B cell (primary cell): ENCODE results near the gene KCNJ10. TPM values are rescaled to one million over a fixed set of nuclear protein-coding genes. Genes with fewer than 3 reads are reported as not detected.

Experiments
- ATAC-seq: fragments of 200-7000 bp; cut with Tn5 transposase; one replicate; pipeline ENCODE4 v1.10.0; 2021; ENCODE audit warnings: low read depth, mild to moderate bottlenecking, moderate number of reproducible peaks, moderate library complexity
- CTCF ChIA-PET: fragments of 350-600 bp; sonication (Branson Sonifier 250); formaldehyde crosslinking; loops from one replicate; lab custom pipeline; 2021; ENCODE audit warnings: antibody characterized with exemption, inconsistent platforms; lab: Charles Lee
- POLR2A ChIA-PET: fragments of 350-600 bp; sonication (Branson Sonifier 250); formaldehyde crosslinking; loops from one replicate; lab custom pipeline; 2021; ENCODE audit warnings: antibody characterized with exemption; lab: Charles Lee
- DNase-seq: peaks from one replicate; pipeline ENCODE4 v3.0.0; 2013
- H2AFZ ChIP-seq: 2 replicates; pipeline ENCODE4 v1.6.1; 2012; ENCODE audit warnings: mild to moderate bottlenecking, low read depth, low read length; ENCODE audit not compliant: insufficient read depth, poor library complexity, severe bottlenecking
- H3K27ac ChIP-seq, 2 donors: 1 replicate in 1 of 2; 2 replicates in 1 of 2; pipeline ENCODE4 v1.5.1; 2012 to 2013; ENCODE audit warnings: low read length in 2 of 2, mild to moderate bottlenecking in 2 of 2, moderate library complexity in 1 of 2
- H3K27me3 ChIP-seq, 4 experiments: fragments of 200-600 bp in 1 of 4; sonication (generic) in 1 of 4; replicated peaks in 1 of 4; 1 replicate in 2 of 4; 2 replicates in 2 of 4; pipeline versions ENCODE4 v1.6.1 to v1.7.0; 2013 to 2016; ENCODE audit warnings: low read length in 3 of 4, mild to moderate bottlenecking in 2 of 4, mixed read lengths in 1 of 4, moderate library complexity in 1 of 4; ENCODE audit not compliant: insufficient read depth in 4 of 4, control insufficient read depth in 3 of 4; ENCODE audit errors: control extremely low read depth in 1 of 4
- H3K36me3 ChIP-seq, 2 experiments: replicated peaks in 1 of 2; 1 replicate in 1 of 2; 2 replicates in 1 of 2; pipeline versions ENCODE4 v1.6.1 to v1.7.1; 2013; ENCODE audit warnings: low read length in 1 of 2; ENCODE audit not compliant: insufficient read depth in 2 of 2, control insufficient read depth in 1 of 2; ENCODE audit errors: control extremely low read depth in 1 of 2, extremely low read depth in 1 of 2
- H3K4me1 ChIP-seq, 2 donors: fragments of 200-600 bp in 1 of 2; sonication (generic) in 1 of 2; 1 replicate in 1 of 2; 2 replicates in 1 of 2; pipeline versions ENCODE4 v1.5.1 to v1.6.1; 2013 to 2017; ENCODE audit warnings: low read length in 2 of 2; ENCODE audit not compliant: control insufficient read depth in 2 of 2, insufficient read depth in 2 of 2
- H3K4me2 ChIP-seq: replicated peaks from 2 replicates; pipeline ENCODE3; 2012; ENCODE audit warnings: mild to moderate bottlenecking, low read depth, low read length; ENCODE audit not compliant: poor library complexity, severe bottlenecking
- H3K4me3 ChIP-seq, 5 experiments: fragments of 200-600 bp in 1 of 5; sonication (generic) in 1 of 5; 1 replicate in 3 of 5; 2 replicates in 2 of 5; pipeline versions ENCODE4 v1.5.1 to v1.7.0; 2011 to 2016; ENCODE audit warnings: low read length in 4 of 5, mild to moderate bottlenecking in 4 of 5, low read depth in 2 of 5, control low read depth in 1 of 5, moderate library complexity in 1 of 5; ENCODE audit not compliant: insufficient read depth in 1 of 5; ENCODE audit errors: control extremely low read depth in 1 of 5, extremely low read depth in 1 of 5
- H3K79me2 ChIP-seq: fragments of 200-600 bp; sonication (generic); one replicate; pipeline ENCODE4 v1.6.0; 2016; ENCODE audit warnings: low read length; ENCODE audit not compliant: control insufficient read depth, insufficient read depth
- H3K9ac ChIP-seq: fragments of 200-600 bp; sonication (generic); 2 replicates; pipeline ENCODE4 v1.6.1; 2017; ENCODE audit warnings: mild to moderate bottlenecking, low read length, moderate library complexity
- H3K9me3 ChIP-seq, 3 donors: one replicate each; pipeline versions ENCODE4 v1.6.1 to v1.7.1; 2013; ENCODE audit warnings: low read length in 2 of 3; ENCODE audit not compliant: control insufficient read depth in 2 of 3, insufficient read depth in 1 of 3; ENCODE audit errors: control extremely low read depth in 1 of 3
- H4K20me1 ChIP-seq: 2 replicates; pipeline ENCODE4 v1.6.0; 2012; ENCODE audit warnings: mild to moderate bottlenecking, low read length; ENCODE audit not compliant: insufficient read depth, control insufficient read depth, poor library complexity, severe bottlenecking
- H3K27ac Mint-ChIP-seq: one replicate; pipeline ENCODE4 v1.8.0; 2021; ENCODE audit warnings: mixed read lengths
- H3K27me3 Mint-ChIP-seq: one replicate; pipeline ENCODE4 v1.8.0; 2021; ENCODE audit warnings: mixed read lengths
- H3K4me1 Mint-ChIP-seq: one replicate; pipeline ENCODE4 v1.8.0; 2021; ENCODE audit warnings: mixed read lengths
- H3K4me3 Mint-ChIP-seq: one replicate; pipeline ENCODE4 v1.8.0; 2021; ENCODE audit warnings: mixed read lengths
- H3K9me3 Mint-ChIP-seq: one replicate; pipeline ENCODE4 v1.8.0; 2022; ENCODE audit warnings: mixed read lengths; ENCODE audit not compliant: insufficient read depth
- CTCF ChIP-seq: fragments of 200-600 bp; IDR thresholded peaks from one replicate; pipeline ENCODE4 v1.8.0; 2022; ENCODE audit warnings: antibody characterized with exemption, mild to moderate bottlenecking
- EZH2 ChIP-seq: IDR thresholded peaks from 2 replicates; pipeline ENCODE4 v1.6.1; 2012; ENCODE audit warnings: borderline replicate concordance, low read depth, mild to moderate bottlenecking, moderate library complexity, low read length; ENCODE audit not compliant: insufficient read depth, poor library complexity, severe bottlenecking
- WGBS: methylation state at CpG from one replicate; pipeline ENCODE4 v1.1.5; 2013; ENCODE audit warnings: missing lambda C conversion rate; ENCODE audit not compliant: insufficient coverage; 5-methylcytosine and 5-hydroxymethylcytosine counted together
- intact Hi-C: fragments of 100-400 bp; cut with micrococcal nuclease; formaldehyde crosslinking; loops from one replicate; pipeline ENCODE4 v1.10.0; 2022
- polyA plus RNA-seq: library from polyadenylated mRNA; depleted of rRNA; stranded (reverse); fragments of >200 nt; gene quantifications from 2 replicates; pipeline ENCODE4 v1.2.3, GENCODE V29; 2012
- total RNA-seq, 2 donors: library from RNA; stranded (reverse); fragments of 120-200 nt in 1 of 2; gene quantifications; 1 replicate in 1 of 2; 2 replicates in 1 of 2; pipeline versions ENCODE4 v1.2.3 to v1.2.4, GENCODE V29; 2013 to 2022

Gene KCNJ10
- total and polyA plus RNA-seq, 2 donors (not counting 1 experiment from before 2014, with no cell fraction given): not detected

GRCh38 chr1:160091666-160092223 lies 21.8 kb upstream of the KCNJ10 start:
- no peak overlapping the region for H3K4me3 Mint-ChIP-seq
- ChIA-PET CTCF (interaction anchor here (1.1 kb wide), 1 partner anchor 12 kb away, joined by 3 read pairs; no protein-coding TSS in a partner anchor), POLR2A (no interaction called here)
- DNase-seq (no peak), ATAC-seq (no peak)
- no peak overlapping the region for H3K27ac ChIP-seq
- no peak overlapping the region for H3K4me3 ChIP-seq
- H3K9me3 Mint-ChIP-seq: no peaks in the 10 kb centered on the region
- H3K9me3 ChIP-seq: no peaks in the 10 kb centered on the region
- peaks cover 7 to 9% of the 10 kb centered on the region in 2 donors for H3K4me1 ChIP-seq
- H4K20me1 ChIP-seq: peaks cover 60% of the 10 kb centered on the region
- no peaks in the 10 kb centered on the region for H3K27me3 ChIP-seq
- H3K36me3 ChIP-seq: peaks cover 3 to 80% of the 10 kb centered on the region in 2 experiments
- 100% methylated on average over 2 of the region's 5 CpGs for WGBS
- intact Hi-C loops: loop anchor here (10.0 kb wide), 1 partner anchor 1303 kb away; no protein-coding TSS in a partner anchor
- no peak overlapping the region for H3K27ac Mint-ChIP-seq
- H3K27me3 Mint-ChIP-seq: no peaks in the 10 kb centered on the region
- no peak overlapping the region for H3K9ac ChIP-seq
- H3K79me2 ChIP-seq: peaks cover 22% of the 10 kb centered on the region
- no peak overlapping the region for H3K4me2 ChIP-seq
- TF ChIP-seq EZH2: no peak
- no peak for TF ChIP-seq CTCF
- H3K4me1 Mint-ChIP-seq: peaks cover 11% of the 10 kb centered on the region
- H2AFZ ChIP-seq: no peak overlapping the region

- ATAC-seq (no peak), DNase-seq (no peak)
- no peak overlapping the region for H3K27ac Mint-ChIP-seq
- intact Hi-C loops: loop anchor here (10.0 kb wide), 1 partner anchor 1304 kb away; no protein-coding TSS in a partner anchor
- Histone ChIP-seq H4K20me1 (peaks cover 50% of the 10 kb centered on the region), H3K4me2 (no peak overlapping the region), H3K9me3 (no peaks in the 10 kb centered on the region), H3K27me3 (no peaks in the 10 kb centered on the region), H3K36me3 (peaks cover 3 to 80% of the 10 kb centered on the region in 2 experiments), H3K4me1 (no peaks in the 10 kb centered on the region), H3K27ac (no peak overlapping the region), H3K9ac (no peak overlapping the region), H3K79me2 (peaks cover 12% of the 10 kb centered on the region), H2AFZ (no peak overlapping the region), H3K4me3 (no peak overlapping the region)
- H3K4me3 Mint-ChIP-seq: no peak overlapping the region
- TF ChIP-seq CTCF (no peak), EZH2 (no peak)
- ChIA-PET CTCF (interaction anchor here (1.1 kb wide), 1 partner anchor 11 kb away, joined by 3 read pairs; no protein-coding TSS in a partner anchor), POLR2A (no interaction called here)
- H3K9me3 Mint-ChIP-seq: no peaks in the 10 kb centered on the region
- 97% methylated on average over 3 of the region's 4 CpGs for WGBS
- no peaks in the 10 kb centered on the region for H3K27me3 Mint-ChIP-seq
- H3K4me1 Mint-ChIP-seq: peaks cover 2% of the 10 kb centered on the region
These were observed 20.8 kb upstream of the KCNJ10 start for GRCh38 chr1:160090760-160091159.
